ENCODE results near the gene DNAJC13.

DNA sequence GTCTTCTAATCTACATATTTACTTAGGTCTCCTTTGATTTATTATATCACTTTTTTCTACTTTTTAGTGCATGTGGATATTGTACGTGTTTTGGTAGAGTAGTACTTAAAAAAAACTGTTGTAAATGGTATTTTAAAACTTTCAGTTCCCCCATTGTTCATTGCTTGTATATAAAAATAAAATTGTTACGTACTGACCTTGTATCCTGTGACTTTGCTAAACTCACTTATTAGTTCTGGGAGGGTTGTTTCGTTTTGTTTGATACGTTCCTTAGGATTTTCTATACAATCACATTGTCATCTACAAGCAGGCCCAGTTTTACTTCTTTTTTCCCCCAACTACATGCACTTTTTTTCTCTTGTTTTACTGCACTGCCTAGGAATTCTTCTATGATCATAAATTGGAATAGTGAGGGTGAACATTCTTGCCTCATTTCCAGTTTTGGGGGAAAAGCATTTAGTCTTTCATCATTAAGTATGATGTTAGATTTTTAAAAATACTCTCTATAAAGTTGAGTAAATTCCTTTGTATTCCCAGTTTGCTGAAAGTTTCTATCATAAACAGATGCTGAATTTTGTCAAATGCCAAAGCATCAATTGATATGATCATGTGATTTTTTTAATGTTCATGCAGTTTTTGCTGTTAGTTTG, 146.2 kb downstream of the DNAJC13 start:
- TF ChIP-seq, protein P1, sequence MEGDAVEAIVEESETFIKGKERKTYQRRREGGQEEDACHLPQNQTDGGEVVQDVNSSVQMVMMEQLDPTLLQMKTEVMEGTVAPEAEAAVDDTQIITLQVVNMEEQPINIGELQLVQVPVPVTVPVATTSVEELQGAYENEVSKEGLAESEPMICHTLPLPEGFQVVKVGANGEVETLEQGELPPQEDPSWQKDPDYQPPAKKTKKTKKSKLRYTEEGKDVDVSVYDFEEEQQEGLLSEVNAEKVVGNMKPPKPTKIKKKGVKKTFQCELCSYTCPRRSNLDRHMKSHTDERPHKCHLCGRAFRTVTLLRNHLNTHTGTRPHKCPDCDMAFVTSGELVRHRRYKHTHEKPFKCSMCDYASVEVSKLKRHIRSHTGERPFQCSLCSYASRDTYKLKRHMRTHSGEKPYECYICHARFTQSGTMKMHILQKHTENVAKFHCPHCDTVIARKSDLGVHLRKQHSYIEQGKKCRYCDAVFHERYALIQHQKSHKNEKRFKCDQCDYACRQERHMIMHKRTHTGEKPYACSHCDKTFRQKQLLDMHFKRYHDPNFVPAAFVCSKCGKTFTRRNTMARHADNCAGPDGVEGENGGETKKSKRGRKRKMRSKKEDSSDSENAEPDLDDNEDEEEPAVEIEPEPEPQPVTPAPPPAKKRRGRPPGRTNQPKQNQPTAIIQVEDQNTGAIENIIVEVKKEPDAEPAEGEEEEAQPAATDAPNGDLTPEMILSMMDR (IDR thresholded peaks at IDR 0.05; ENCODE audit: low read length): no peak
- no peak for TF ChIP-seq EZH2 (IDR thresholded peaks at IDR 0.05; ENCODE audit: borderline replicate concordance, low read length)
